M059J (cell line): Measurements from ENCODE around the gene COQ8B. TPM values are rescaled to one million over a fixed set of nuclear protein-coding genes. Genes with fewer than 3 reads are reported as not detected.

Experiments
- DNase-seq: peaks from one replicate; pipeline ENCODE4 v3.0.0-alpha.2; 2012; ENCODE audit warnings: low read depth
- total RNA-seq: library from RNA; depleted of rRNA; stranded (reverse); fragments of >200 nt; shearing (Covaris generic); gene quantifications from 2 replicates; pipeline ENCODE4 v1.2.3, GENCODE V29; 2014

The COQ8B gene
- total RNA-seq, 1 experiment from 2014 or later: 30.8 TPM

- peak; percentile 25 for DNase-seq
Observed at GRCh38 chr19:40717880-40718773, 1.4 kb upstream of the COQ8B start.

GRCh38 chr19:40717325-40717879 is 716 bp upstream of the COQ8B start:
- DNase-seq: no peak

GRCh38 chr19:40716031-40716481 is 630 bp downstream of the COQ8B start:
- peak; percentile 99 for DNase-seq

GRCh38 chr19:40714441-40715299 is 2.0 kb downstream of the COQ8B start:
- peak; percentile 93 for DNase-seq

- DNase-seq: no peak
Observed at GRCh38 chr19:40713939-40714338, 2.7 kb downstream of the COQ8B start.

- no peak for DNase-seq
Observed at GRCh38 chr19:40709817-40710216, 6.9 kb downstream of the COQ8B start.

- DNase-seq: no peak
Observed at GRCh38 chr19:40707615-40708014, 9.1 kb downstream of the COQ8B start.

GRCh38 chr19:40705950-40706619 is 10.6 kb downstream of the COQ8B start:
- no peak for DNase-seq

GRCh38 chr19:40705362-40705651 is 11.4 kb downstream of the COQ8B start:
- DNase-seq: no peak

- no peak for DNase-seq
Observed at GRCh38 chr19:40704491-40705361, 12.0 kb downstream of the COQ8B start.

- DNase-seq: no peak
Observed at GRCh38 chr19:40703029-40703755, 13.5 kb downstream of the COQ8B start.

GRCh38 chr19:40702337-40703012 is 14.2 kb downstream of the COQ8B start:
- DNase-seq: no peak

GRCh38 chr19:40701758-40702157 is 14.9 kb downstream of the COQ8B start:
- DNase-seq: no peak

GRCh38 chr19:40700083-40700482 is 16.6 kb downstream of the COQ8B start:
- no peak for DNase-seq

GRCh38 chr19:40697007-40697406 is 19.7 kb downstream of the COQ8B start:
- no peak for DNase-seq

- no peak for DNase-seq
Observed at GRCh38 chr19:40695881-40696280, 20.8 kb downstream of the COQ8B start.

- DNase-seq: no peak
Observed at GRCh38 chr19:40693896-40694295, 22.8 kb downstream of the COQ8B start.

GRCh38 chr19:40693150-40693788 is 23.4 kb downstream of the COQ8B start:
- no peak for DNase-seq

GRCh38 chr19:40692212-40692551 is 24.5 kb downstream of the COQ8B start:
- DNase-seq: no peak
